Pancreas (tissue), 10 donors: ENCODE results near the gene TEAD2. TPM values are rescaled to one million over a fixed set of nuclear protein-coding genes. Genes with fewer than 3 reads are reported as not detected.

Experiments
- ATAC-seq, 4 donors: fragments of 200-7000 bp; cut with Tn5 transposase; one replicate each; pipeline versions ENCODE4 v1.8.0 to v1.9.1; 2020; ENCODE audit warnings: mild to moderate bottlenecking in 4 of 4, moderate library complexity in 4 of 4
- DNase-seq, 6 donors: peaks; one replicate each; pipeline ENCODE4 v3.0.0-alpha.2; 2020
- FAIRE-seq: peaks from 2 replicates; lab custom pipeline; 2012; peaks lifted over from hg19 to GRCh38; lab: Jason Lieb, UNC
- H3K27ac ChIP-seq, 4 donors: fragments of 200-600 bp; sonication (generic); 1 replicate in 3 of 4; 2 replicates in 1 of 4; pipeline versions ENCODE4 v1.5.0 to v1.8.0; 2020
- H3K27me3 ChIP-seq, 4 donors: fragments of 200-600 bp; one replicate each; pipeline ENCODE4 v1.8.0; 2021
- H3K36me3 ChIP-seq, 3 donors: fragments of 200-600 bp; sonication (generic) in 1 of 3; one replicate each; pipeline versions ENCODE4 v1.5.0 to v1.8.0; 2020 to 2021
- H3K4me1 ChIP-seq, 3 donors: fragments of 200-600 bp; one replicate each; pipeline ENCODE4 v1.8.0; 2021
- H3K4me3 ChIP-seq, 4 donors: fragments of 200-600 bp; sonication (generic) in 2 of 4; one replicate each; pipeline versions ENCODE4 v1.5.0 to v1.8.0; 2020 to 2021
- H3K9me3 ChIP-seq, 4 donors: fragments of 200-600 bp; one replicate each; pipeline ENCODE4 v1.8.0; 2021
- WGBS, 2 donors: extraction: QIAGEN DNeasy Blood & Tissue Kit; methylation state at CpG; one replicate each; pipeline ENCODE4 v1.1.7; 2013; 5-methylcytosine and 5-hydroxymethylcytosine counted together
- intact Hi-C, 3 donors: fragments of 100-400 bp; cut with DNase I; formaldehyde crosslinking; loops; one replicate each; pipeline versions ENCODE4 v1.11.1 to v1.14.2; 2022
- polyA plus RNA-seq, 2 donors: library from polyadenylated mRNA; stranded (reverse); fragments of 200-250 nt; gene quantifications; one replicate each; pipeline ENCODE4 v1.2.3, GENCODE V29; 2013
- total RNA-seq, 6 donors: library from RNA; stranded (reverse); fragmentation: NEBNext Ultra II Directional in 4 of 6; extraction: Animal tissue kit (Norgen Biotek cat#: 25700) in 4 of 6; gene quantifications; one replicate each; pipeline versions ENCODE4 v1.2.1 to v1.2.4, GENCODE V29; 2021 to 2023
- TF ChIP-seq, protein P1 (sequence below), 4 donors: fragments of 200-600 bp; sonication (generic) in 3 of 4; IDR thresholded peaks; one replicate each; pipeline versions ENCODE4 v1.5.0 to v1.8.0; 2021; ENCODE audit warnings: antibody characterized with exemption in 4 of 4
- donor health status: healthy with polysubstance abuse.
- donor health status: DM: no; HTN: no; CAD: no; lungs with moderate emphysema.
- donor health status: DM: no; HTN: no; CAD: no.
- donor health status: control.
- donor health status: control.
- donor health status: Bipolar disorder and iron deficiency.
- donor health status: DM: yes; HTN: yes; CAD: no.
- donor health status: DM: no; HTN: no; CAD: no.
- donor health status: DM: no; HTN: no; CAD: no.
- donor health status: DM: yes; HTN: yes; CAD: no.

TEAD2 gene
- total and polyA plus RNA-seq, 8 donors = 10.5 to 30.6 (median 14.7) TPM

DNA sequence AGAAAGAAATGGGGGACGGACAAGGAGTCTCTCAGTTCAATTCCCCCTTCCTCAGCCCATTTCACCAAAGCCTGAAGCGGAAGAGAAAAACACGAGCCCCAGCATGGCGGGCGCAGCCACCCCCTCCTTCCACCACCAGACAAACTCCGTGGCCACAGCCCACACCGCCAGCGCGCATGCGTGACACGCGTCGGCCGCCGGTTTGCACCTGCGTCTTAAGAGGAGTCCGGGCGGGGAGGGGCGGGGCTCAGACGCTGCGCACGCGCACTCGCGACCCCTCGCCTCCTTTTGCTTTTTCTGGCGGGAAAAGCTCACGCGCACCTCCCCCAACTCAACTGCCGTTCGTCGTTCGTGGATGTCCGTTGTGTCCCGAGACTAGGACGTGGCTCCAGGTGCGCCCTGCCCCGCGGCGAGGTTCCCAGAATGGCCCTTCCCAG is 25.7 kb upstream of the TEAD2 start, which contains the start of gene KASH5:
TSS of gene KASH5 (plus strand) at position 314 of the 437 bp plus-strand sequence. CDS start 2,635 bp downstream, outside the sequence.
- no peak within 1 kb of the TSS for H3K27ac ChIP-seq
- TF ChIP-seq, protein P1, sequence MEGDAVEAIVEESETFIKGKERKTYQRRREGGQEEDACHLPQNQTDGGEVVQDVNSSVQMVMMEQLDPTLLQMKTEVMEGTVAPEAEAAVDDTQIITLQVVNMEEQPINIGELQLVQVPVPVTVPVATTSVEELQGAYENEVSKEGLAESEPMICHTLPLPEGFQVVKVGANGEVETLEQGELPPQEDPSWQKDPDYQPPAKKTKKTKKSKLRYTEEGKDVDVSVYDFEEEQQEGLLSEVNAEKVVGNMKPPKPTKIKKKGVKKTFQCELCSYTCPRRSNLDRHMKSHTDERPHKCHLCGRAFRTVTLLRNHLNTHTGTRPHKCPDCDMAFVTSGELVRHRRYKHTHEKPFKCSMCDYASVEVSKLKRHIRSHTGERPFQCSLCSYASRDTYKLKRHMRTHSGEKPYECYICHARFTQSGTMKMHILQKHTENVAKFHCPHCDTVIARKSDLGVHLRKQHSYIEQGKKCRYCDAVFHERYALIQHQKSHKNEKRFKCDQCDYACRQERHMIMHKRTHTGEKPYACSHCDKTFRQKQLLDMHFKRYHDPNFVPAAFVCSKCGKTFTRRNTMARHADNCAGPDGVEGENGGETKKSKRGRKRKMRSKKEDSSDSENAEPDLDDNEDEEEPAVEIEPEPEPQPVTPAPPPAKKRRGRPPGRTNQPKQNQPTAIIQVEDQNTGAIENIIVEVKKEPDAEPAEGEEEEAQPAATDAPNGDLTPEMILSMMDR (IDR thresholded peaks at IDR 0.05) = no peak
- ATAC-seq (peak; percentile 42 to 71 (median 53)), FAIRE-seq (no peak), DNase-seq (peak; percentile 81 to 98 (median 90))
- peaks cover 3 to 5% (median 5%) of the 10 kb centered on the region in 3 donors for H3K4me1 ChIP-seq
- intact Hi-C loops = no loop called here
- H3K27me3 ChIP-seq = no peaks in the 10 kb centered on the region
- 45 to 46% methylated on average over 39 to 40 of the region's 40 CpGs for WGBS, 2 donors
- H3K9me3 ChIP-seq = no peaks in the 10 kb centered on the region
- no peaks in the 10 kb centered on the region for H3K36me3 ChIP-seq
- H3K4me3 ChIP-seq = peak within 1 kb of the TSS in 2 of 4 donors; percentile 22

DNA sequence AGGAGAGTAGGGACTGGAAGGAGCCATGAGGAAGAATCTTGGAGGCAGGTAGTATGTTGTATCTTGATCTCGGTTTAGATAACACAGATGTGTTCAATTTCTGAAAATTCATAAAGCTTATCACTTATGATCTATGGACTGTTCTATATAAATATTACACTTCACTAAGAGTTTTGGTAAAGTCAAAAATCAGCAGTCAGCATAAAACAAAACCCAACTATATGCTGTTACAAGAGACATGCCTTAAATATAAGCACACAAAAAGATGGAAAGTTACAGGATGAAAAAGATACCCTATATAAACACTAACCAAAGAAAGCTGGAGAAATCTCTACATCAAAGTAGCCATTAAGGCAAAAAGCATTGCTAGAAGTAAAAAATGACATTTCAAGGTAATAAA is 21.4 kb upstream of the TEAD2 start:
- no peaks in the 10 kb centered on the region for H3K4me1 ChIP-seq
- 38 to 58% methylated on average over 1 of the region's 1 CpG for WGBS, 2 donors
- no peaks in the 10 kb centered on the region for H3K9me3 ChIP-seq
- FAIRE-seq = no peak
- intact Hi-C loops = no loop called here
- no peaks in the 10 kb centered on the region for H3K36me3 ChIP-seq
- no peaks in the 10 kb centered on the region for H3K27me3 ChIP-seq
- TF ChIP-seq, protein P1 (IDR thresholded peaks at IDR 0.05) = no peak
- no peak overlapping the region for H3K27ac ChIP-seq
- ATAC-seq = no peak
- no peak for DNase-seq
- no peak overlapping the region for H3K4me3 ChIP-seq

DNA sequence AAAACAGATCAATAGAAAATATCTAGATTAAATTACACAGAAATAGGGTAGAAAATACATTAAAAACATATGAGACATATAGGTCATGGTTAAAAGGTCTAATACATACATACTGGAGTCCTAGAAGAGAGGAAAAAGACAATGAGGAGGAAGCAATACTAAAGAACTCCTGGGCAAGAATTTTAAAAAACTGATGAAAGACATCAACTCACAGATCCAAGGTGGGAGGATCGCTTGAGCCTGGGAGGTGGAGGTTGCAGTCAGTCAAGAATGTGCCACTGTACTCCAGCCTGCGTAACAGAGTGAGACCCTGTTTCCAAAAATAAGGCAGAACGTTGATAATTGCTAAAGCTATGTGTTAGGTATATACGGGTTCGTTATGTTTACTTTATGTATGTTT is 20.4 kb upstream of the TEAD2 start:
- Histone ChIP-seq H3K27ac (no peak overlapping the region), H3K27me3 (no peaks in the 10 kb centered on the region), H3K4me3 (no peak overlapping the region), H3K36me3 (no peaks in the 10 kb centered on the region), H3K9me3 (no peaks in the 10 kb centered on the region), H3K4me1 (no peaks in the 10 kb centered on the region)
- no peak for DNase-seq
- no peak for ATAC-seq
- intact Hi-C loops = no loop called here
- 90 to 93% methylated on average over 5 of the region's 5 CpGs for WGBS, 2 donors
- TF ChIP-seq, protein P1 (IDR thresholded peaks at IDR 0.05) = no peak
- FAIRE-seq = no peak

DNA sequence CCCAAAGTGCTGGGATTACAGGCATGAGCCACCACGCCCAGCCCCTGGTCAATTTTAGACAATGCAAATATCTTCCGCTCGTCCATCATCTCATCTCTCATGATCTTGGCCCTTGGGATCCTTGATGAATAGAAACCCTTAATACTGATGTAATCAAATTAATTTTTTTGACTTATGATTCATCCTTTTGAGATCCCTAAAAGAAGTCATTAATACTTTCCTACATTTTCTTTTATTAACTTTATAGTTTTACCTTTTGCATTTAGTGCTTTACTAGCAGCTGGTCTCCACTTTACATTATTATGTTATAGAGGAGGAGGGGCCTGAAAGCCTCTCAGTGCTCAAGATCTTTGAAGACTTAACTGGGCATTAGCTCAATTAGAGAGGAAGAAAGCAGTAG is 18.2 kb upstream of the TEAD2 start:
- Histone ChIP-seq H3K27ac (no peak overlapping the region), H3K4me3 (no peak overlapping the region), H3K4me1 (no peaks in the 10 kb centered on the region), H3K9me3 (no peaks in the 10 kb centered on the region), H3K36me3 (no peaks in the 10 kb centered on the region), H3K27me3 (no peaks in the 10 kb centered on the region)
- ATAC-seq (no peak), FAIRE-seq (no peak), DNase-seq (no peak)
- WGBS, 2 donors = 89 to 95% methylated on average over 3 of the region's 3 CpGs
- intact Hi-C loops = no loop called here
- TF ChIP-seq, protein P1 (IDR thresholded peaks at IDR 0.05) = no peak

DNA sequence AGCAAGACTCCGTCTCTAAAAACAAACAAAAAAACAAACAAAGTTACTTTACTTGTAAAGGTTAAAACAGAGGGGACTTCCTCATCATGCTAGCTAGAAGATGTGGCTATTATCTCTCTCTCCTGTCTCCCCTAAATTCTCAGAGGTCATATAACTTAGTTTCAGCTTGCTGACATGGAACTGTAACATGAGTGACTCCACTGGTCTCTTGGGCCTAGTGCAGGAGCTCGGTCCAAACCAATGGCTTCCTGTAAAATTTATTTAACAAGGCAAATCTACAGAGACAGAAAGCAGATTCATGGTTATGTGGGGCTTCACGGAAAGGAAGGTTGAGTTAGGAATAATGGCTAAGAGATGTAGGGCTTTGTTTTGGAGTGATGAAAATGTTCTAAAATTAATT is 16.3 kb upstream of the TEAD2 start:
- 80 to 85% methylated on average over 3 of the region's 3 CpGs for WGBS, 2 donors
- H3K4me1 ChIP-seq = no peaks in the 10 kb centered on the region
- H3K27ac ChIP-seq = no peak overlapping the region
- TF ChIP-seq, protein P1 (IDR thresholded peaks at IDR 0.05) = no peak
- no peaks in the 10 kb centered on the region for H3K9me3 ChIP-seq
- no peaks in the 10 kb centered on the region for H3K27me3 ChIP-seq
- H3K36me3 ChIP-seq = no peaks in the 10 kb centered on the region
- DNase-seq (no peak), FAIRE-seq (no peak), ATAC-seq (no peak)
- intact Hi-C loops = no loop called here
- H3K4me3 ChIP-seq = no peak overlapping the region
